OCI-LY3 (cell line): ENCODE data around the gene PNMA6F.

Experiments
- EZH2phosphoT487 ChIP-seq: fragments of 200-600 bp; shearing (Covaris generic); IDR thresholded peaks from 2 replicates; pipeline ENCODE4 v1.6.1; 2018; ENCODE audit warnings: antibody characterized with exemption, mixed run types, low read depth
- TF ChIP-seq, protein P1 (sequence below): fragments of 200-600, 300-600 bp; sonication (generic); IDR thresholded peaks from 2 replicates; pipeline ENCODE4 v1.5.1; 2014; ENCODE audit warnings: antibody characterized with exemption, low read length, low read depth

DNA sequence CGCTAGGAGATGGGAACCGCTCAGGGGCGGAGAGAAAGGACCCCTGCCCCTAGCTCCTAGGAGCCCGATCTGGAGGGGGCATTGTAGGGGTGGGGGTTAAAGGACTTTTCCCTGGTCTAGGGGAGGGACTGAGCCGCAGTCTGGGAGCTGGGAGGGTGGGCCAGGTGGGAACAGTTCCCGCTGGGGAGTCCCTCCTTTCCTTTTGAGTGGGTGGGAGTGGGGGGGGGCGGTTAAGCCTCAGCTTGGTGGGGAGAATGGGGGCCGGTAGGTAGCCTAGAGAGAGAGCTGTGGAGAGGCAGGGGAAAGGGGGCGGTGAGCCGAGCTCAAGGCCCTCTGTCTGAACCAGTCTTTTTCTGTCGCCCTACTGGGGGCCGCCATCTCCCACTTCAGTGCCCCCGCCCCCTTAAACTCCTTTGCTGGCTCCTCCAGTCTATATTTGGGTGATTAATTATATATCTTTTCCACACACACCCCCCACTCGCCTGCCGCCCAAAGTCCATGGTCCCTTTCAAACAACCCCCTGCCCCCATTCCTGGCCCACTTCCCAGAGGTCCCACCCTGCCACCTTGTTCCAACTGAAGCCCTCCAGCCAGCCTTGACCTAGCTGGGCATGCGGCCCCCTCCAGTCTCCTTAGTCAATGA lies 13.2 kb upstream of the PNMA6F start:
- TF ChIP-seq, protein P1, sequence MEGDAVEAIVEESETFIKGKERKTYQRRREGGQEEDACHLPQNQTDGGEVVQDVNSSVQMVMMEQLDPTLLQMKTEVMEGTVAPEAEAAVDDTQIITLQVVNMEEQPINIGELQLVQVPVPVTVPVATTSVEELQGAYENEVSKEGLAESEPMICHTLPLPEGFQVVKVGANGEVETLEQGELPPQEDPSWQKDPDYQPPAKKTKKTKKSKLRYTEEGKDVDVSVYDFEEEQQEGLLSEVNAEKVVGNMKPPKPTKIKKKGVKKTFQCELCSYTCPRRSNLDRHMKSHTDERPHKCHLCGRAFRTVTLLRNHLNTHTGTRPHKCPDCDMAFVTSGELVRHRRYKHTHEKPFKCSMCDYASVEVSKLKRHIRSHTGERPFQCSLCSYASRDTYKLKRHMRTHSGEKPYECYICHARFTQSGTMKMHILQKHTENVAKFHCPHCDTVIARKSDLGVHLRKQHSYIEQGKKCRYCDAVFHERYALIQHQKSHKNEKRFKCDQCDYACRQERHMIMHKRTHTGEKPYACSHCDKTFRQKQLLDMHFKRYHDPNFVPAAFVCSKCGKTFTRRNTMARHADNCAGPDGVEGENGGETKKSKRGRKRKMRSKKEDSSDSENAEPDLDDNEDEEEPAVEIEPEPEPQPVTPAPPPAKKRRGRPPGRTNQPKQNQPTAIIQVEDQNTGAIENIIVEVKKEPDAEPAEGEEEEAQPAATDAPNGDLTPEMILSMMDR = no peak
- no peak for TF ChIP-seq EZH2phosphoT487
